Testis (tissue), 3 donors: ENCODE results near the gene SMIM23. TPM values are rescaled to one million over a fixed set of nuclear protein-coding genes. Genes with fewer than 3 reads are reported as not detected.

Experiments used
- DNase-seq: peaks from one replicate; pipeline ENCODE4 v3.0.0-alpha.2; 2019
- H3K27ac ChIP-seq, 2 donors: fragments of 200-600 bp; sonication (generic); one replicate each; pipeline ENCODE4 v1.5.1; 2019
- H3K27me3 ChIP-seq: fragments of 200-600 bp; sonication (generic); one replicate; pipeline ENCODE4 v1.5.1; 2019
- H3K36me3 ChIP-seq: fragments of 200-600 bp; sonication (generic); one replicate; pipeline ENCODE4 v1.5.1; 2017; ENCODE audit warnings: low read depth; ENCODE audit errors: missing control alignments
- H3K4me1 ChIP-seq: fragments of 200-600 bp; sonication (generic); one replicate; pipeline ENCODE4 v1.5.1; 2019
- H3K4me3 ChIP-seq, 2 donors: fragments of 200-600 bp; sonication (generic); one replicate each; pipeline ENCODE4 v1.5.1; 2017 to 2019
- H3K9me3 ChIP-seq: fragments of 200-600 bp; sonication (generic); one replicate; pipeline ENCODE4 v1.5.1; 2017
- CTCF ChIP-seq, 3 experiments: fragments of 450-650 bp in 2 of 3; fragments of 200-600 bp in 1 of 3; sonication (generic) in 1 of 3; IDR thresholded peaks; one replicate each; pipeline ENCODE4 v1.5.1; 2016 to 2019; ENCODE audit warnings: antibody characterized with exemption in 3 of 3, mild to moderate bottlenecking in 2 of 3, moderate library complexity in 1 of 3
- POLR2A ChIP-seq: fragments of 450-650 bp; IDR thresholded peaks from one replicate; pipeline ENCODE4 v1.6.1; 2017; ENCODE audit warnings: antibody characterized with exemption, mild to moderate bottlenecking, moderate library complexity
- WGBS, 2 donors: methylation state at CpG; one replicate each; pipeline ENCODE4 v1.1.5; 2018; 5-methylcytosine and 5-hydroxymethylcytosine counted together
- intact Hi-C: fragments of 100-400 bp; cut with DNase I; formaldehyde crosslinking; loops from one replicate; pipeline ENCODE4 v1.15.1; 2023; ENCODE audit warnings: low total_unique reads
- polyA plus RNA-seq: library from polyadenylated mRNA; stranded (reverse); fragments of 350-450 nt; fragmentation: Illumina TruSeq; extraction: RNeasy Lipid Tissue Mini Kit (QIAGEN cat#74804); gene quantifications from one replicate; pipeline ENCODE4 v1.2.3, GENCODE V29; 2014; ENCODE audit warnings: low read depth, low replicate concordance; ENCODE audit not compliant: insufficient read depth
- total RNA-seq, 2 donors: library from RNA; depleted of rRNA; stranded (reverse); fragments of >200 nt; gene quantifications; one replicate each; pipeline ENCODE4 v1.2.3, GENCODE V29; 2016

SMIM23 gene
- total and polyA plus RNA-seq, 3 donors from 2014 or later, result 1.4 to 24.4 (median 3.4) TPM

- Histone ChIP-seq H3K27me3 (no peaks in the 10 kb centered on the region), H3K27ac (no peak overlapping the region), H3K36me3 (no peaks in the 10 kb centered on the region), H3K4me3 (no peak overlapping the region), H3K9me3 (no peaks in the 10 kb centered on the region), H3K4me1 (no peaks in the 10 kb centered on the region)
- WGBS, 2 donors, result 77 to 81% methylated on average over 5 to 6 of the region's 6 CpGs
- DNase-seq, result no peak
- intact Hi-C loops, result no loop called here
- no peak for TF ChIP-seq POLR2A
- TF ChIP-seq CTCF (IDR thresholded peaks at IDR 0.05), result no peak
These were observed 42.1 kb upstream of the SMIM23 start for GRCh38 chr5:171743436-171744076.

GRCh38 chr5:171744264-171744663, 41.4 kb upstream of the SMIM23 start:
- intact Hi-C loops, result no loop called here
- Histone ChIP-seq H3K27ac (no peak overlapping the region), H3K4me3 (no peak overlapping the region), H3K27me3 (no peaks in the 10 kb centered on the region), H3K4me1 (no peaks in the 10 kb centered on the region), H3K36me3 (no peaks in the 10 kb centered on the region), H3K9me3 (no peaks in the 10 kb centered on the region)
- 96 to 100% methylated on average over 2 of the region's 2 CpGs for WGBS, 2 donors
- no peak for DNase-seq
- TF ChIP-seq POLR2A (no peak), CTCF (IDR thresholded peaks at IDR 0.05) (no peak)

- H3K27me3 ChIP-seq, result no peaks in the 10 kb centered on the region
- no peak for DNase-seq
- no peaks in the 10 kb centered on the region for H3K36me3 ChIP-seq
- H3K4me3 ChIP-seq, result no peak overlapping the region
- intact Hi-C loops, result no loop called here
- H3K4me1 ChIP-seq, result no peaks in the 10 kb centered on the region
- TF ChIP-seq POLR2A, result no peak
- no peak for TF ChIP-seq CTCF (IDR thresholded peaks at IDR 0.05)
- no peaks in the 10 kb centered on the region for H3K9me3 ChIP-seq
- no peak overlapping the region for H3K27ac ChIP-seq
- 97 to 98% methylated on average over 2 of the region's 2 CpGs for WGBS, 2 donors
These were observed 40.7 kb upstream of the SMIM23 start for GRCh38 chr5:171744882-171745281.

- no peaks in the 10 kb centered on the region for H3K4me1 ChIP-seq
- H3K27ac ChIP-seq, result no peak overlapping the region
- H3K36me3 ChIP-seq, result no peaks in the 10 kb centered on the region
- H3K4me3 ChIP-seq, result no peak overlapping the region
- 72 to 92% methylated on average over 5 of the region's 5 CpGs for WGBS, 2 donors
- TF ChIP-seq POLR2A (no peak), CTCF (IDR thresholded peaks at IDR 0.05) (no peak)
- no peaks in the 10 kb centered on the region for H3K9me3 ChIP-seq
- H3K27me3 ChIP-seq, result no peaks in the 10 kb centered on the region
- DNase-seq, result no peak
- intact Hi-C loops, result no loop called here
These were observed 40.0 kb upstream of the SMIM23 start for GRCh38 chr5:171745602-171746001.
